ENCODE data around the gene GAS2L2.

GAS2L2 gene

DNA sequence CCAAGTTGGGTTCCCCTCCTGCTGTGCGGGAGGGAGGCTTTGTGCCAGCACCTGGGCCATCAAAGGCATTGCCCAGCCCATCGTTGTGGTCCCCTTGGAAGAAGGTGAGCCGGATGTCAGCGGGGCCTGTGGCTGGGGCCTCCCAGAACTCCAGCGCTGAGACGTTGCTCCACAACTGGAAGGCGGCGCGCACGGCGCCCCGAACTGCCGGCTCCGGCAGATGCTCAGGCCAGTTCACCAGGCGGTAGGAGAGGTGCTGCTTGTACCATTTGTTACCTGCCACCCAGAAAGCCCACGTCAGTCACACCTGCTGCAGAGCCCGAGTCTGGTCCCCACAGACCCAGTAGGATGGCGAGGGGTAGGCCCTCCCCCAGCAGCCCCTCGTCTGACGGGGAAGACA, 20.1 kb upstream of the GAS2L2 start:
- Histone ChIP-seq H3K4me3 (IDR thresholded peaks at IDR 0.05; ENCODE audit: insufficient read depth, low read depth, low read length) (no peak overlapping the region), H2AFZ (ENCODE audit: low read depth) (no peak overlapping the region), H3K27me3 (ENCODE audit: insufficient read depth, low read depth) (no peaks in the 10 kb centered on the region), H3K79me2 (ENCODE audit: insufficient read depth, low read depth) (no peaks in the 10 kb centered on the region), H4K20me1 (ENCODE audit: insufficient read depth) (no peaks in the 10 kb centered on the region), H3K4me1 (ENCODE audit: low read depth, poor library complexity, severe bottlenecking) (no peaks in the 10 kb centered on the region), H3K36me3 (ENCODE audit: insufficient read depth) (no peaks in the 10 kb centered on the region), H3K9ac (no peak overlapping the region), H3K4me2 (no peak overlapping the region), H3K27ac (no peak overlapping the region)
- TF ChIP-seq, protein P1, sequence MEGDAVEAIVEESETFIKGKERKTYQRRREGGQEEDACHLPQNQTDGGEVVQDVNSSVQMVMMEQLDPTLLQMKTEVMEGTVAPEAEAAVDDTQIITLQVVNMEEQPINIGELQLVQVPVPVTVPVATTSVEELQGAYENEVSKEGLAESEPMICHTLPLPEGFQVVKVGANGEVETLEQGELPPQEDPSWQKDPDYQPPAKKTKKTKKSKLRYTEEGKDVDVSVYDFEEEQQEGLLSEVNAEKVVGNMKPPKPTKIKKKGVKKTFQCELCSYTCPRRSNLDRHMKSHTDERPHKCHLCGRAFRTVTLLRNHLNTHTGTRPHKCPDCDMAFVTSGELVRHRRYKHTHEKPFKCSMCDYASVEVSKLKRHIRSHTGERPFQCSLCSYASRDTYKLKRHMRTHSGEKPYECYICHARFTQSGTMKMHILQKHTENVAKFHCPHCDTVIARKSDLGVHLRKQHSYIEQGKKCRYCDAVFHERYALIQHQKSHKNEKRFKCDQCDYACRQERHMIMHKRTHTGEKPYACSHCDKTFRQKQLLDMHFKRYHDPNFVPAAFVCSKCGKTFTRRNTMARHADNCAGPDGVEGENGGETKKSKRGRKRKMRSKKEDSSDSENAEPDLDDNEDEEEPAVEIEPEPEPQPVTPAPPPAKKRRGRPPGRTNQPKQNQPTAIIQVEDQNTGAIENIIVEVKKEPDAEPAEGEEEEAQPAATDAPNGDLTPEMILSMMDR (conservative IDR thresholded peaks at IDR 0.05; ENCODE audit: low read depth, low read length): no peak

DNA sequence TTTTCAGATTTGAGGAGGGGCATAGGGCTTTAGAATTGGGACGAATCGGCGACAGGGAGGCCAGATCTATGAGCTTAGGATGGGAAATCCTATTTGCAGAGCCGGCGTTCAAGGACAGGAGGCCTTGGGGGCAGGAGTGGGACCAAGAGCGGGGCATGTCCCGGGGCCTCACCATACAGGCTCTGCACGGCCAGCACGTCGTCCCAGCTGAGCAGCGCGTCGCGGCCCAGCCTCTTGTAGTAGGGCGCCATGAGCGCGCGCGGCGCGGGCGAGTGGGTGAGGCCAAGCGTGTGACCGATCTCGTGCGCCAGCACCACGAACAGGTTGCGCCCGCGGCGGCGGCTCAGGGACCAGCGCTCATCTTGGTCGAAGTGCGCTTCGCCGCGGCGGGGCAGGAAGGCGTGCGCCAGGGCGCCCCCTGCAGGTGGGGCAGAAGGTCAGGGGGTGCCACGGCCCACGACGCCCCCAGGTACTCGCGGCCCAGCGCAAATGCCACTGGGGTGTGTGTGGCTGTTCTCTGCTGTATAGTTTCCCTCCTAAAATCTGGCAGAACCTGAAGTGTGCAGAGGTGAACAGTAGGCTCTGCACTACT, 17.0 kb upstream of the GAS2L2 start:
- Histone ChIP-seq H3K4me2 (no peak overlapping the region), H3K9ac (no peak overlapping the region), H3K36me3 (ENCODE audit: insufficient read depth) (no peaks in the 10 kb centered on the region), H3K27ac (no peak overlapping the region), H3K79me2 (ENCODE audit: insufficient read depth, low read depth) (no peaks in the 10 kb centered on the region), H2AFZ (ENCODE audit: low read depth) (no peak overlapping the region), H3K4me3 (IDR thresholded peaks at IDR 0.05; ENCODE audit: insufficient read depth, low read depth, low read length) (no peak overlapping the region), H3K4me1 (ENCODE audit: low read depth, poor library complexity, severe bottlenecking) (peaks cover 3% of the 10 kb centered on the region), H4K20me1 (ENCODE audit: insufficient read depth) (no peaks in the 10 kb centered on the region), H3K27me3 (ENCODE audit: insufficient read depth, low read depth) (no peaks in the 10 kb centered on the region)
- TF ChIP-seq, protein P1 (conservative IDR thresholded peaks at IDR 0.05; ENCODE audit: low read depth, low read length): no peak

DNA sequence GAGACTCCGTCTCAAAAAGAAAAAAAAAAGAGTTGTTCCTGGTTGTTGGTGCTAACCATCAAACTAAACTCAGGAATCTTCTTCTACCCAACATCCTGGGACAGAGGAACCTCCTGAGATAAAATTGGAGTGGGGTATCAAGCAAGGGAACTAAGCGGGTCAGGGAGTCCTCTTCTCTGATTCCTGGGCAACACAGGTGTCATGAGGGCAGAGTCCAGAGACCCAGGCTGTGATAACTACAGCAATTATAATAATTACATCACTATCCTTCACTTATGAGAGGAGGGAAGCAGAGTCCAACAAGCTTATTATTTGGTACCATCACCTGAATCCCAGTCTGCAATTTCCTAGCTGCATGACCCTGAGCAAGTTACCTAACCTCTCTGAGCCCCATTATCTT, 15.8 kb upstream of the GAS2L2 start:
- H3K4me2 ChIP-seq: no peak overlapping the region
- H3K4me3 ChIP-seq (IDR thresholded peaks at IDR 0.05; ENCODE audit: insufficient read depth, low read depth, low read length): no peak overlapping the region
- no peaks in the 10 kb centered on the region for H3K36me3 ChIP-seq (ENCODE audit: insufficient read depth)
- no peak overlapping the region for H3K9ac ChIP-seq
- no peaks in the 10 kb centered on the region for H4K20me1 ChIP-seq (ENCODE audit: insufficient read depth)
- H2AFZ ChIP-seq (ENCODE audit: low read depth): no peak overlapping the region
- peaks cover 5% of the 10 kb centered on the region for H3K4me1 ChIP-seq (ENCODE audit: low read depth, poor library complexity, severe bottlenecking)
- no peak overlapping the region for H3K27ac ChIP-seq
- no peaks in the 10 kb centered on the region for H3K27me3 ChIP-seq (ENCODE audit: insufficient read depth, low read depth)
- H3K79me2 ChIP-seq (ENCODE audit: insufficient read depth, low read depth): no peaks in the 10 kb centered on the region
- TF ChIP-seq, protein P1 (conservative IDR thresholded peaks at IDR 0.05; ENCODE audit: low read depth, low read length): no peak

DNA sequence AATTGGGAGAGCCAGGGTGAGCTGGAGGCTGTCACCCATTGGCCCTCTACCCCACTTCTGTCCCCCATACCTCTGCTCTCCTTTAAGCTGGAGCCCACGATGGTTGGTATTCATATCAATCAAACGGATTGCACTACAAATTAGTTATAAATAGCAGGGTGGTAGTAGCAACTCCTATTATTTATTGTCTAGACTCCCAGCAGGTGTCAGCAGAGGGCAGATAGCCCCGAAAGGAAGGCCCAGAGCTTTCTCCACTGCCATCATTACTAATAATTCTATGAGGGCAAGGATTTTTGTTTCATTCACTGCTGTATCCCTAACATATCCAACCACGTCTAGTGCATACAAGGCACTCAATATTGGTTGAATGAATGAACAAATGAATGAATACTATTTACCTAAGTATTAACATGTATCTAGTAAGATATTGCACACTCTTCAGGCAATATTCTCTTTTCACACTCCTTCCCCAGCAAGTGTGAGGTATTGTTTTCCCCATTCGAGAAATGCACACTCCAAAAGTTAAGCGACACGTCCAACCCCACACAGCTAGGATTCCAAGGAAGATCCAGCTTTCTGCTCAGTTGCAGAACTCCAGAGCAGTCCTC, 14.0 kb upstream of the GAS2L2 start:
- Histone ChIP-seq H3K4me2 (no peak overlapping the region), H3K9ac (no peak overlapping the region), H2AFZ (ENCODE audit: low read depth) (no peak overlapping the region), H3K27me3 (ENCODE audit: insufficient read depth, low read depth) (no peaks in the 10 kb centered on the region), H3K27ac (no peak overlapping the region), H3K4me1 (ENCODE audit: low read depth, poor library complexity, severe bottlenecking) (peaks cover 5% of the 10 kb centered on the region), H4K20me1 (ENCODE audit: insufficient read depth) (no peaks in the 10 kb centered on the region), H3K79me2 (ENCODE audit: insufficient read depth, low read depth) (no peaks in the 10 kb centered on the region), H3K4me3 (IDR thresholded peaks at IDR 0.05; ENCODE audit: insufficient read depth, low read depth, low read length) (no peak overlapping the region), H3K36me3 (ENCODE audit: insufficient read depth) (no peaks in the 10 kb centered on the region)
- TF ChIP-seq, protein P1 (conservative IDR thresholded peaks at IDR 0.05; ENCODE audit: low read depth, low read length): no peak; the same call in 1 of the 2 replicates
